Measurements from ENCODE around the gene IVNS1ABP. TPM values are rescaled to one million over a fixed set of nuclear protein-coding genes. Genes with fewer than 3 reads are reported as not detected.

Gene IVNS1ABP
- total and polyA plus RNA-seq, 2 donors (not counting 1 experiment from before 2014, with no cell fraction given) = 17.8 to 23.8 TPM

DNA sequence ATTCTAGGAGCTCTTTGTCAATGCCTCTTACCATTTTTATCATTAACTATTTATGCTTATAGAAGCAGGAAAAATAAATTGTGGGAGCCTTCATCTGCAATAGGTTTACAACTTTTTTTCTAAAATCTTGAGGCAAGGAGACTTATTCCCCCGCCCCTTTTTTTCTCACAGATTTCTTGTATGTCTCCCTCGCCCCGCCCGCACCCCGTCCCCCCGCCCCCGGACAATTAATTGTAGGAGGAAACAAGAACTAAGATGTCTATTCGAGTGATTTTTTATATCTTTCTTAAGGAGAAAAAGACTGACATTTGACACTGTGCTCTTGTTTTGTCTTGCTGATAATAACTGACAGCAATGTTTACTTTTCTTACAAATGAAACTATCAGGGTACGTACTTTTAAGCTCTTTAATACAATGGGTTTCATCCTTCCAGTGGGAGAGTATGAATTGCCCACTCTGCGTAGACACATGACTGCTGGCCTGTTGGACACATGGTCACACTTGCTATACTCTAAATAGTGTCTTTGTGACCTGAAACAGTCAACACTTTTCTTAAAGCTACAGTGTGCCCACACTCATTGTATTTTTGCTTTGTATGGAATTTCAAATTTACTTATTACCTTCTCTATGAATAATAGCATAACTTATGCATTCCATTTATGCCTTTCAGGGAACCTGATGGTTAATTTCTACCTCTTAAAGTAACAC lies 1.5 kb upstream of the IVNS1ABP start:
- Histone ChIP-seq H3K9ac (ENCODE audit: insufficient read depth, low read length) (no peak overlapping the region), H3K4me3 (replicated peaks in 1 of 4; ENCODE audit: control extremely low read depth in 1 of 4, insufficient read depth in 1 of 4, low read depth in 3 of 4, low read length in 4 of 4) (peak overlapping the region in 1 of 4 experiments; percentile 85)

DNA sequence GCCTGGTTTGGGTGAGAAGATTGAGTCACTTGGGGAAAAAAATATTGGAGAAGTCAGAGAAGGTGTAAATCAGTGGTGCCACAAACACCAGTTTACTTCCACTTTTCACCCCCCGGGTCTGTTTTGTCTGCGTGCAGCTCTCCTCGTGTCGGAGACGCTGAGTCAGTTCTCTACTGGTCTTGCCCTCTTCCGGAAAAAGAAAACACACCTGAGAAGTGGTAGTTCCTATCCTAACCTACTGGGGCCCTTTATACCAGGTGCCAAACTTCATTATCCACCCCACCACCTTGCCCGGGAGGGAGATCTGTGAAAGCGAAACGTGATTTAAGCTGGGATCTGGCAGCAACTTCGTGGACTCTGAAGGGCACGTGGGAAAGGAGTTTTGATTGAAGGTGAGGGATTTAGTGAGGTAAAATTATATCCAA lies 855 bp upstream of the IVNS1ABP start:
- Histone ChIP-seq H2AFZ (ENCODE audit: low read length) (peak overlapping the region; percentile 97), H3K4me1 (ENCODE audit: control insufficient read depth, extremely low read depth, insufficient read depth, low read length) (peaks cover 2% of the 10 kb centered on the region), H3K79me2 (ENCODE audit: control insufficient read depth, insufficient read depth, low read length) (peaks cover 39% of the 10 kb centered on the region), H3K9ac (ENCODE audit: insufficient read depth, low read length) (no peak overlapping the region), H4K20me1 (ENCODE audit: control insufficient read depth, extremely low read depth, insufficient read depth, low read length) (no peaks in the 10 kb centered on the region), H3K4me2 (ENCODE audit: extremely low read depth, insufficient read depth, low read length) (peak overlapping the region; percentile 99), H3K4me3 (replicated peaks in 1 of 4; ENCODE audit: control extremely low read depth in 1 of 4, insufficient read depth in 1 of 4, low read depth in 3 of 4, low read length in 4 of 4) (peak overlapping the region; percentile 85 to 94 (median 91)), H3K36me3 (ENCODE audit: control insufficient read depth, insufficient read depth, low read length) (no peaks in the 10 kb centered on the region), H3K27ac (ENCODE audit: insufficient read depth, low read length) (no peak overlapping the region), H3K9me3 (ENCODE audit: control insufficient read depth, insufficient read depth, low read depth, low read length) (no peaks in the 10 kb centered on the region), H3K27me3 (ENCODE audit: control insufficient read depth, insufficient read depth, low read length) (no peaks in the 10 kb centered on the region)
- DNase-seq (ENCODE audit: low read depth in 2 of 2) = peak in 1 of 2 donors; percentile 13
- TF ChIP-seq, protein P1, sequence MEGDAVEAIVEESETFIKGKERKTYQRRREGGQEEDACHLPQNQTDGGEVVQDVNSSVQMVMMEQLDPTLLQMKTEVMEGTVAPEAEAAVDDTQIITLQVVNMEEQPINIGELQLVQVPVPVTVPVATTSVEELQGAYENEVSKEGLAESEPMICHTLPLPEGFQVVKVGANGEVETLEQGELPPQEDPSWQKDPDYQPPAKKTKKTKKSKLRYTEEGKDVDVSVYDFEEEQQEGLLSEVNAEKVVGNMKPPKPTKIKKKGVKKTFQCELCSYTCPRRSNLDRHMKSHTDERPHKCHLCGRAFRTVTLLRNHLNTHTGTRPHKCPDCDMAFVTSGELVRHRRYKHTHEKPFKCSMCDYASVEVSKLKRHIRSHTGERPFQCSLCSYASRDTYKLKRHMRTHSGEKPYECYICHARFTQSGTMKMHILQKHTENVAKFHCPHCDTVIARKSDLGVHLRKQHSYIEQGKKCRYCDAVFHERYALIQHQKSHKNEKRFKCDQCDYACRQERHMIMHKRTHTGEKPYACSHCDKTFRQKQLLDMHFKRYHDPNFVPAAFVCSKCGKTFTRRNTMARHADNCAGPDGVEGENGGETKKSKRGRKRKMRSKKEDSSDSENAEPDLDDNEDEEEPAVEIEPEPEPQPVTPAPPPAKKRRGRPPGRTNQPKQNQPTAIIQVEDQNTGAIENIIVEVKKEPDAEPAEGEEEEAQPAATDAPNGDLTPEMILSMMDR (conservative IDR thresholded peaks at IDR 0.05 in 1 of 2, IDR thresholded peaks at IDR 0.05 in 1 of 2; ENCODE audit: low read depth in 1 of 2, low read length in 2 of 2) = no peak
- TF ChIP-seq EZH2 (IDR thresholded peaks at IDR 0.05; ENCODE audit: low read length, missing control alignments) = no peak

More for the DNA sequence above, 1.5 kb upstream of the IVNS1ABP start:
- H3K4me2 ChIP-seq (ENCODE audit: extremely low read depth, insufficient read depth, low read length) = peak overlapping the region; percentile 64
- no peaks in the 10 kb centered on the region for H3K27me3 ChIP-seq (ENCODE audit: control insufficient read depth, insufficient read depth, low read length)
- no peak for TF ChIP-seq EZH2 (IDR thresholded peaks at IDR 0.05; ENCODE audit: low read length, missing control alignments)
- TF ChIP-seq, protein P1 (conservative IDR thresholded peaks at IDR 0.05 in 1 of 2, IDR thresholded peaks at IDR 0.05 in 1 of 2; ENCODE audit: low read depth in 1 of 2, low read length in 2 of 2) = no peak
- H2AFZ ChIP-seq (ENCODE audit: low read length) = peak overlapping the region; percentile 56
- no peak overlapping the region for H3K27ac ChIP-seq (ENCODE audit: insufficient read depth, low read length)
- no peaks in the 10 kb centered on the region for H4K20me1 ChIP-seq (ENCODE audit: control insufficient read depth, extremely low read depth, insufficient read depth, low read length)
- H3K79me2 ChIP-seq (ENCODE audit: control insufficient read depth, insufficient read depth, low read length) = peaks cover 32% of the 10 kb centered on the region
- H3K36me3 ChIP-seq (ENCODE audit: control insufficient read depth, insufficient read depth, low read length) = no peaks in the 10 kb centered on the region
- peaks cover 2% of the 10 kb centered on the region for H3K4me1 ChIP-seq (ENCODE audit: control insufficient read depth, extremely low read depth, insufficient read depth, low read length)
- DNase-seq (ENCODE audit: low read depth in 2 of 2) = no peak
- H3K9me3 ChIP-seq (ENCODE audit: control insufficient read depth, insufficient read depth, low read depth, low read length) = no peaks in the 10 kb centered on the region

DNA sequence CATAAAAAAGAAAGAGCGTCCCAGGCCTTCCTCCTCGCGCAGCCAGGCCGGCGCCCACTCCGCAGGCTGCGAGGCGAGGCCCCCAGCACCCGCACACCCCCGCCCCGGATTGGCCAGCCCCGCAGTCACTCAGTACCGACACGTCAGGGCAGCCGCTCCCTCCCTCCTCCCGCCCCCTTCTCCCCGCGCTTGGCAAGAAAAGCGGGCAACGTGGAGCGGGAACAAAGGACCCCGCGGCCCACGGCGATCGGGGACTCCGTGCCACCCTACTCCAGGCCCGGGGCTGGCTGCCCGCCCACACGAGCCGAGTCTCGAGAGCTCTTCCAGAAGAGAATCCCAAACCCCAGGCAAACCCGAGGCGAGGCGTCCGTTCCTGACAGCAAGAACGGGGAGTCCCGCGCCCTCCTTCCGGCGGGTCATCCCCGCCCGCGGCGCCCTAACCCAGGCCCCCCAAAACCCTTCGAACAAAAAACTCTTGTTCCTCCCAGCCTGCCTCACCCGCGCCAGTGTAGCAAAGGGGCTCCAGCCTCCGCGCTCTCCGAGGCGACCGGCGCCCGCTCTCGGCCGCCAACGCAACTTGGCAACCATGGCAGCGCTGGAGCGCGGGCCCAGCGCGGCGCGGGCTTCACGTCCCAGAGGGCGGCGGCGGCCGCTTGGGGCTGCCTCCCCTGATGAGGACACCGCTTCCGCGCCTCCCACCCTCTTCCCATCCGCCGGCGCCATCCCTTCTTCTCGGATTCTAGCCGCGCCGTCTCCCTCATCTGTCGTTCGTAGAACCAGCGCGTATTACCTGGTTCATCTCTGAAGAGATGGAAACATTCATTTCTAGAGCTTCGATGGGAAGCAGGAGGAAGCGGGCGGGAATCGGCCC lies 645 bp downstream of the IVNS1ABP start:
- no peaks in the 10 kb centered on the region for H3K27me3 ChIP-seq (ENCODE audit: control insufficient read depth, insufficient read depth, low read length)
- H3K4me3 ChIP-seq (replicated peaks in 1 of 4; ENCODE audit: control extremely low read depth in 1 of 4, insufficient read depth in 1 of 4, low read depth in 3 of 4, low read length in 4 of 4) = peak overlapping the region; percentile 79 to 94 (median 91)
- H3K27ac ChIP-seq (ENCODE audit: insufficient read depth, low read length) = peak overlapping the region; percentile 96
- no peaks in the 10 kb centered on the region for H3K9me3 ChIP-seq (ENCODE audit: control insufficient read depth, insufficient read depth, low read depth, low read length)
- peak overlapping the region; percentile 96 for H3K9ac ChIP-seq (ENCODE audit: insufficient read depth, low read length)
- no peaks in the 10 kb centered on the region for H3K36me3 ChIP-seq (ENCODE audit: control insufficient read depth, insufficient read depth, low read length)
- H3K4me2 ChIP-seq (ENCODE audit: extremely low read depth, insufficient read depth, low read length) = peak overlapping the region; percentile 93
- H3K79me2 ChIP-seq (ENCODE audit: control insufficient read depth, insufficient read depth, low read length) = peaks cover 53% of the 10 kb centered on the region
- peak; percentile 91 to 92 for DNase-seq (ENCODE audit: low read depth in 2 of 2)
- H4K20me1 ChIP-seq (ENCODE audit: control insufficient read depth, extremely low read depth, insufficient read depth, low read length) = no peaks in the 10 kb centered on the region
- peaks cover 2% of the 10 kb centered on the region for H3K4me1 ChIP-seq (ENCODE audit: control insufficient read depth, extremely low read depth, insufficient read depth, low read length)
- H2AFZ ChIP-seq (ENCODE audit: low read length) = peak overlapping the region; percentile 82
- TF ChIP-seq, protein P1 (conservative IDR thresholded peaks at IDR 0.05 in 1 of 2, IDR thresholded peaks at IDR 0.05 in 1 of 2; ENCODE audit: low read depth in 1 of 2, low read length in 2 of 2) = peak in 1 of 2 donors; percentile 3
- TF ChIP-seq EZH2 (IDR thresholded peaks at IDR 0.05; ENCODE audit: low read length, missing control alignments) = no peak
